Breast epithelium (tissue), 4 donors: ENCODE measurements around the gene CSAD. TPM values are rescaled to one million over a fixed set of nuclear protein-coding genes. Genes with fewer than 3 reads are reported as not detected.

Experiments used
- DNase-seq, 2 donors: peaks; one replicate each; pipeline ENCODE4 v3.0.0-alpha.2; 2019; ENCODE audit warnings: low spot score in 2 of 2
- H3K27ac ChIP-seq, 2 donors: fragments of 200-600 bp; sonication (generic) in 1 of 2; one replicate each; pipeline ENCODE4 v1.5.1; 2016 to 2019; ENCODE audit warnings: mild to moderate bottlenecking in 1 of 2
- H3K27me3 ChIP-seq, 2 donors: fragments of 200-600 bp; sonication (generic) in 1 of 2; one replicate each; pipeline versions ENCODE4 v1.5.1 to v1.6.0; 2017 to 2019; ENCODE audit warnings: control low read depth in 1 of 2, mild to moderate bottlenecking in 1 of 2
- H3K36me3 ChIP-seq: fragments of 200-600 bp; one replicate; pipeline ENCODE4 v1.5.1; 2019
- H3K4me1 ChIP-seq, 2 donors: fragments of 200-600 bp; sonication (generic); one replicate each; pipeline ENCODE4 v1.5.1; 2016 to 2019; ENCODE audit warnings: control low read depth in 1 of 2
- H3K4me3 ChIP-seq, 3 donors: fragments of 200-600 bp; sonication (generic); 1 replicate in 2 of 3; 2 replicates in 1 of 3; pipeline ENCODE4 v1.5.1; 2016 to 2019; ENCODE audit warnings: mild to moderate bottlenecking in 3 of 3, moderate library complexity in 2 of 3
- H3K9me3 ChIP-seq, 2 donors: fragments of 200-600 bp; sonication (generic) in 1 of 2; one replicate each; pipeline ENCODE4 v1.5.1; 2016 to 2019; ENCODE audit warnings: control low read depth in 1 of 2
- CTCF ChIP-seq, 3 donors: fragments of 450-650 bp; IDR thresholded peaks; one replicate each; pipeline ENCODE4 v1.5.1; 2016 to 2017; ENCODE audit warnings: antibody characterized with exemption in 3 of 3, mild to moderate bottlenecking in 3 of 3, moderate library complexity in 3 of 3
- POLR2A ChIP-seq: fragments of 450-650 bp; IDR thresholded peaks from one replicate; pipeline ENCODE4 v1.6.1; 2016; ENCODE audit warnings: antibody characterized with exemption, mild to moderate bottlenecking, moderate library complexity
- POLR2AphosphoS5 ChIP-seq, 3 donors: sonication (generic); formaldehyde crosslinking; IDR thresholded peaks; one replicate each; pipeline ENCODE4 v1.6.1; 2017; ENCODE audit warnings: antibody characterized with exemption in 3 of 3
- intact Hi-C: fragments of 100-400 bp; cut with DNase I; formaldehyde crosslinking; loops from one replicate; pipeline ENCODE4 v1.15.1; 2023; ENCODE audit warnings: low total_unique reads
- total RNA-seq, 3 donors: library from RNA; depleted of rRNA; stranded (reverse); fragments of >200 nt; gene quantifications; one replicate each; pipeline ENCODE4 v1.1.0, GENCODE V29; 2016

CSAD gene
- total RNA-seq, 3 donors from 2014 or later, result 60.2 to 74.1 (median 68.8) TPM

- intact Hi-C loops, result no loop called here
- Histone ChIP-seq H3K27me3 (no peaks in the 10 kb centered on the region), H3K9me3 (no peaks in the 10 kb centered on the region), H3K27ac (no peak overlapping the region), H3K4me3 (no peak overlapping the region), H3K36me3 (no peaks in the 10 kb centered on the region), H3K4me1 (no peaks in the 10 kb centered on the region)
- no peak for DNase-seq
- TF ChIP-seq CTCF (IDR thresholded peaks at IDR 0.05) (no peak), POLR2A (no peak), POLR2AphosphoS5 (IDR thresholded peaks at IDR 0.05) (no peak)
Observed at GRCh38 chr12:53118751-53119300, 61.9 kb downstream of the CSAD start.

GRCh38 chr12:53115891-53116648 is 64.7 kb downstream of the CSAD start:
- no peak for DNase-seq
- Histone ChIP-seq H3K9me3 (no peaks in the 10 kb centered on the region), H3K4me1 (no peaks in the 10 kb centered on the region), H3K4me3 (no peak overlapping the region), H3K27ac (no peak overlapping the region), H3K27me3 (no peaks in the 10 kb centered on the region), H3K36me3 (no peaks in the 10 kb centered on the region)
- intact Hi-C loops, result no loop called here
- TF ChIP-seq POLR2AphosphoS5 (IDR thresholded peaks at IDR 0.05) (no peak), POLR2A (no peak), CTCF (IDR thresholded peaks at IDR 0.05) (no peak)

GRCh38 chr12:53115112-53115890 is 65.4 kb downstream of the CSAD start:
- no peaks in the 10 kb centered on the region for H3K9me3 ChIP-seq
- H3K4me3 ChIP-seq, result no peak overlapping the region
- no peaks in the 10 kb centered on the region for H3K27me3 ChIP-seq
- no peak for DNase-seq
- TF ChIP-seq POLR2AphosphoS5 (IDR thresholded peaks at IDR 0.05) (no peak), POLR2A (no peak), CTCF (IDR thresholded peaks at IDR 0.05) (no peak)
- intact Hi-C loops, result no loop called here
- no peaks in the 10 kb centered on the region for H3K36me3 ChIP-seq
- H3K27ac ChIP-seq, result no peak overlapping the region
- H3K4me1 ChIP-seq, result no peaks in the 10 kb centered on the region

- Histone ChIP-seq H3K27me3 (no peaks in the 10 kb centered on the region), H3K9me3 (no peaks in the 10 kb centered on the region), H3K4me1 (no peaks in the 10 kb centered on the region), H3K27ac (no peak overlapping the region), H3K4me3 (no peak overlapping the region), H3K36me3 (no peaks in the 10 kb centered on the region)
- DNase-seq, result no peak
- intact Hi-C loops, result no loop called here
- TF ChIP-seq POLR2AphosphoS5 (IDR thresholded peaks at IDR 0.05) (no peak), CTCF (IDR thresholded peaks at IDR 0.05) (no peak), POLR2A (no peak)
Observed at GRCh38 chr12:53113951-53114350, 66.8 kb downstream of the CSAD start.
